Mesenchymal stem cell (in vitro differentiated cells and primary cell): Measurements from ENCODE around the gene DES.
A peak's percentile ranks its signal among the peaks of the same experiment; 100 is the strongest.

Experiments
- DNase-seq: peaks from one replicate; pipeline ENCODE4 v3.0.0-alpha.2; 2013
- H2AFZ ChIP-seq: one replicate; pipeline ENCODE4 v1.6.1; 2013; ENCODE audit warnings: low read depth, mild to moderate bottlenecking, control low read depth, inconsistent platforms, low read length, moderate library complexity
- H2AK5ac ChIP-seq: 2 replicates; pipeline ENCODE4 v1.6.1; 2013; ENCODE audit warnings: low read length, moderate library complexity, mild to moderate bottlenecking, inconsistent platforms; ENCODE audit not compliant: severe bottlenecking
- H2BK120ac ChIP-seq: one replicate; pipeline ENCODE4 v1.6.1; 2013; ENCODE audit warnings: low read depth, mild to moderate bottlenecking, inconsistent platforms, low read length, moderate library complexity
- H2BK12ac ChIP-seq, 2 experiments: one replicate each; pipeline ENCODE4 v1.6.1; 2013; ENCODE audit warnings: inconsistent platforms in 2 of 2, low read length in 2 of 2, mild to moderate bottlenecking in 2 of 2, moderate library complexity in 2 of 2, control low read depth in 1 of 2
- H2BK15ac ChIP-seq: one replicate; pipeline ENCODE4 v1.6.1; 2013; ENCODE audit warnings: mild to moderate bottlenecking, low read depth, inconsistent platforms; ENCODE audit not compliant: poor library complexity, severe bottlenecking
- H2BK5ac ChIP-seq: 2 replicates; pipeline ENCODE4 v1.6.1; 2013; ENCODE audit warnings: low read depth, mild to moderate bottlenecking, low read length, control low read depth, inconsistent platforms; ENCODE audit not compliant: poor library complexity, severe bottlenecking
- H3K14ac ChIP-seq, 2 experiments: one replicate each; pipeline ENCODE4 v1.6.1; 2013; ENCODE audit warnings: inconsistent platforms in 2 of 2, low read length in 2 of 2, control low read depth in 1 of 2, mild to moderate bottlenecking in 1 of 2, moderate library complexity in 1 of 2
- H3K18ac ChIP-seq, 2 experiments: one replicate each; pipeline ENCODE4 v1.6.1; 2013; ENCODE audit warnings: inconsistent platforms in 2 of 2, low read length in 2 of 2, control low read depth in 1 of 2, low read depth in 1 of 2, mild to moderate bottlenecking in 1 of 2
- H3K23ac ChIP-seq, 2 experiments: one replicate each; pipeline ENCODE4 v1.6.1; 2013; ENCODE audit warnings: inconsistent platforms in 2 of 2, low read length in 2 of 2, mild to moderate bottlenecking in 2 of 2, moderate library complexity in 2 of 2, control low read depth in 1 of 2
- H3K27ac ChIP-seq: 2 replicates; pipeline ENCODE4 v1.5.1; 2013; ENCODE audit warnings: mild to moderate bottlenecking, moderate library complexity, low read length, control low read depth, inconsistent platforms; ENCODE audit not compliant: poor library complexity, severe bottlenecking
- H3K27me3 ChIP-seq, 2 experiments: 2 replicates each; pipeline versions ENCODE4 v1.6.1 to v1.7.0; 2013; ENCODE audit warnings: low read length in 2 of 2, mild to moderate bottlenecking in 2 of 2, moderate library complexity in 2 of 2, control low read depth in 1 of 2, inconsistent platforms in 1 of 2; ENCODE audit not compliant: control insufficient read depth in 1 of 2, insufficient read depth in 1 of 2
- H3K36me3 ChIP-seq, 2 experiments: 2 replicates each; pipeline versions ENCODE4 v1.6.1 to v1.7.0; 2013; ENCODE audit warnings: low read length in 2 of 2, control low read depth in 1 of 2, inconsistent platforms in 1 of 2, low read depth in 1 of 2, mild to moderate bottlenecking in 1 of 2; ENCODE audit not compliant: insufficient read depth in 2 of 2, control insufficient read depth in 1 of 2
- H3K4ac ChIP-seq, 2 experiments: one replicate each; pipeline ENCODE4 v1.6.1; 2013; ENCODE audit warnings: inconsistent platforms in 2 of 2, low read length in 2 of 2, mild to moderate bottlenecking in 2 of 2, moderate library complexity in 2 of 2, control low read depth in 1 of 2, low read depth in 1 of 2
- H3K4me1 ChIP-seq: 2 replicates; pipeline ENCODE4 v1.6.1; 2013; ENCODE audit warnings: low read depth, low read length, control low read depth; ENCODE audit not compliant: control insufficient read depth, insufficient read depth
- H3K4me2 ChIP-seq: 2 replicates; pipeline ENCODE4 v1.6.1; 2013; ENCODE audit warnings: low read length, mild to moderate bottlenecking, inconsistent platforms; ENCODE audit not compliant: poor library complexity, severe bottlenecking
- H3K4me3 ChIP-seq, 2 experiments: 2 replicates each; pipeline versions ENCODE4 v1.5.1 to v1.7.0; 2013; ENCODE audit warnings: low read length in 2 of 2, mild to moderate bottlenecking in 2 of 2, control low read depth in 1 of 2, low read depth in 1 of 2; ENCODE audit not compliant: insufficient read depth in 1 of 2
- H3K79me1 ChIP-seq: replicated peaks from 2 replicates; pipeline ENCODE4 v1.6.1; 2013; ENCODE audit warnings: mild to moderate bottlenecking, control low read depth, low read length, inconsistent platforms; ENCODE audit not compliant: poor library complexity, severe bottlenecking
- H3K9ac ChIP-seq: 2 replicates; pipeline ENCODE4 v1.7.0; 2013; ENCODE audit warnings: mild to moderate bottlenecking, low read length, moderate library complexity
- H3K9me3 ChIP-seq: 2 replicates; pipeline ENCODE4 v1.7.0; 2013; ENCODE audit warnings: mild to moderate bottlenecking, low read length; ENCODE audit not compliant: control insufficient read depth
- H4K8ac ChIP-seq: one replicate; pipeline ENCODE4 v1.6.1; 2013; ENCODE audit warnings: inconsistent platforms, mild to moderate bottlenecking, low read length, moderate library complexity
- H4K91ac ChIP-seq: one replicate; pipeline ENCODE4 v1.6.1; 2013; ENCODE audit warnings: mild to moderate bottlenecking, low read length, inconsistent platforms
- WGBS: methylation state at CpG from one replicate; pipeline ENCODE4 v1.1.7; 2013; ENCODE audit warnings: mixed read lengths; 5-methylcytosine and 5-hydroxymethylcytosine counted together

The DES gene

GRCh38 chr2:219426534-219427136 is 8.5 kb downstream of the DES start:
- Histone ChIP-seq H3K4me3 (no peak overlapping the region), H2BK120ac (no peak overlapping the region), H3K4me1 (peaks cover 6% of the 10 kb centered on the region), H3K9me3 (no peaks in the 10 kb centered on the region), H3K14ac (no peak overlapping the region), H3K27me3 (no peaks in the 10 kb centered on the region), H3K27ac (no peak overlapping the region), H2BK12ac (no peak overlapping the region), H2BK5ac (no peak overlapping the region), H3K4ac (no peak overlapping the region), H4K91ac (no peak overlapping the region), H3K18ac (no peak overlapping the region), H4K8ac (no peak overlapping the region), H2AK5ac (no peak overlapping the region), H2AFZ (no peak overlapping the region), H2BK15ac (no peak overlapping the region), H3K36me3 (no peaks in the 10 kb centered on the region), H3K9ac (no peak overlapping the region), H3K23ac (no peak overlapping the region), H3K4me2 (no peak overlapping the region), H3K79me1 (no peaks in the 10 kb centered on the region)
- 80% methylated on average over 5 of the region's 7 CpGs for WGBS
- DNase-seq, result no peak

DNA sequence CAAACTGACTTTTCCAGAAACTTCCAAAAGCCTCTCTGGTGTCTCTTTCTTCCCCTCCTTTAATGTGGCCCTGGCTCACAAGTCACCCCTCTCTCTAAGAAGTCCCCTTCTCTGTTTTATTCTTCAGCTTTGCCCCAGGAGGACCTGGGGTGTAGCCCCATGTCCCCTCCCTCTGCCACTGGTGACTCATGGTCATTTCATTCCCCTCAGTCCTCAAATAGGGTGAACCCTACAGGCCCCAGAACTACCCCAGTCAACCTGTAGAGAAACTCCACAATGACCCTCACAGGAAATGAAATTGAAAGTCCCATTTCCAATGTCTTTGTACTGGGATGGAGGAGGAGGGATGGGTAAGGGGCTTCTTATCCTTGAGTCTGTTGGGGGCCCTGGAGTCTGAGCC is 10.3 kb downstream of the DES start:
- Histone ChIP-seq H3K79me1 (no peaks in the 10 kb centered on the region), H3K4me2 (no peak overlapping the region), H3K23ac (no peak overlapping the region), H2BK5ac (no peak overlapping the region), H3K36me3 (no peaks in the 10 kb centered on the region), H3K18ac (no peak overlapping the region), H3K4ac (no peak overlapping the region), H2AK5ac (no peak overlapping the region), H3K27ac (no peak overlapping the region), H3K27me3 (no peaks in the 10 kb centered on the region), H4K8ac (no peak overlapping the region), H3K4me1 (peaks cover 6% of the 10 kb centered on the region), H2AFZ (no peak overlapping the region), H4K91ac (no peak overlapping the region), H2BK12ac (no peak overlapping the region), H3K4me3 (no peak overlapping the region), H3K14ac (no peak overlapping the region), H2BK15ac (no peak overlapping the region), H2BK120ac (no peak overlapping the region), H3K9me3 (no peaks in the 10 kb centered on the region), H3K9ac (no peak overlapping the region)
- DNase-seq, result no peak

DNA sequence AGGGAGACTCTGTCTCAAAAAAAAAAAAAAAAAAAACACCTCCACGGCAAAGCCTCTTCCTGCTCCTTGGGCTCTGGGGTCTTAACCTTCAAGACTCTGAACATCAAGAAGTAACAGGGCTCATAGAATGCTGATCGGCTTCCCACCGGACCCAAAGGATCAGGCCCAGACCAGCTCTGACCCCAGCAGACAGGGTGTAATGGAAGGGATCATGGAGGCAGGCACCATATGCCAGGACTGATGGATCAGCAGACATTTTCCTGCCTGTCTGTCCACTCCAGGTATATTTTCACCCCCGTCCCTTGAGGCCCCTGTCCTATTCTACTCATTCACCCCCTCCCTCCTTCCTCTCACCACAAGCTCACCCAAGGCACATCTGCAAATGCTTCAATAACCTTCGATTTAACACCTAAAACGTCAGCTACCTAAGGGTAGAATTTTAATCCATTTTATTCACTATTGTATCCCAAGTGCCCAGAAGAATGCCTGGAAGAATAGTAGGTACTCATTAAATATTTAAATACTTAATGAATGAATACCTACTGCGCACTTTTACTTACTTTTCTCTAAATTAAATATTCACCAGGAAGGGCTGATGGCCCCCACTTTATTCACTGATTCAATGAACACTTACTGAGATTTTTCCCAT is 11.9 kb downstream of the DES start:
- H3K4ac ChIP-seq, result no peak overlapping the region
- H3K27ac ChIP-seq, result no peak overlapping the region
- no peak overlapping the region for H2AK5ac ChIP-seq
- no peak overlapping the region for H4K8ac ChIP-seq
- peak overlapping the region; percentile 40 for H3K9ac ChIP-seq
- no peak overlapping the region for H3K18ac ChIP-seq
- DNase-seq, result no peak
- no peaks in the 10 kb centered on the region for H3K9me3 ChIP-seq
- 95% methylated on average over 6 of the region's 7 CpGs for WGBS
- peak overlapping the region; percentile 21 for H2BK15ac ChIP-seq
- no peak overlapping the region for H3K14ac ChIP-seq
- peaks cover 14% of the 10 kb centered on the region for H3K4me1 ChIP-seq
- no peak overlapping the region for H4K91ac ChIP-seq
- H3K4me2 ChIP-seq, result no peak overlapping the region
- no peak overlapping the region for H2BK120ac ChIP-seq
- H2BK5ac ChIP-seq, result no peak overlapping the region
- no peak overlapping the region for H3K23ac ChIP-seq
- H2AFZ ChIP-seq, result no peak overlapping the region
- no peaks in the 10 kb centered on the region for H3K36me3 ChIP-seq
- H3K27me3 ChIP-seq, result no peaks in the 10 kb centered on the region
- no peak overlapping the region for H3K4me3 ChIP-seq
- no peaks in the 10 kb centered on the region for H3K79me1 ChIP-seq
- H2BK12ac ChIP-seq, result no peak overlapping the region

- Histone ChIP-seq H3K4ac (no peak overlapping the region), H3K27me3 (no peaks in the 10 kb centered on the region), H2AK5ac (no peak overlapping the region), H3K27ac (no peak overlapping the region), H3K14ac (no peak overlapping the region), H3K9me3 (no peaks in the 10 kb centered on the region), H3K18ac (peak overlapping the region in 1 of 2 experiments; percentile 25), H3K4me2 (no peak overlapping the region), H2BK5ac (no peak overlapping the region), H2AFZ (no peak overlapping the region), H3K23ac (peak overlapping the region in 1 of 2 experiments; percentile 54), H2BK120ac (no peak overlapping the region), H2BK15ac (peak overlapping the region; percentile 21), H3K4me3 (peak overlapping the region in 1 of 2 experiments; percentile 25), H3K9ac (peak overlapping the region; percentile 40), H3K36me3 (no peaks in the 10 kb centered on the region), H2BK12ac (no peak overlapping the region), H4K91ac (peak overlapping the region; percentile 37), H4K8ac (peak overlapping the region; percentile 52), H3K4me1 (peaks cover 19% of the 10 kb centered on the region), H3K79me1 (no peaks in the 10 kb centered on the region)
- peak; percentile 61 for DNase-seq
- 55% methylated on average over 7 of the region's 9 CpGs for WGBS
These were observed 12.7 kb downstream of the DES start for GRCh38 chr2:219430633-219431615.
